Hepatocyte (in vitro differentiated cells): Measurements from ENCODE around the gene ALK.

Source experiments
- EZH2phosphoT487 ChIP-seq: fragments of 200-600 bp; sonication (generic); IDR thresholded peaks from one replicate; pipeline ENCODE4 v1.6.1; 2018; ENCODE audit warnings: antibody characterized with exemption, mild to moderate bottlenecking, low read depth, moderate library complexity; ENCODE audit not compliant: unreplicated experiment, severe bottlenecking
- TF ChIP-seq, protein P1 (sequence below): fragments of 200-600 bp; sonication (generic); IDR thresholded peaks from 2 replicates; pipeline ENCODE4 v1.5.1; 2016; ENCODE audit warnings: antibody characterized with exemption, mild to moderate bottlenecking; ENCODE audit not compliant: poor library complexity

DNA sequence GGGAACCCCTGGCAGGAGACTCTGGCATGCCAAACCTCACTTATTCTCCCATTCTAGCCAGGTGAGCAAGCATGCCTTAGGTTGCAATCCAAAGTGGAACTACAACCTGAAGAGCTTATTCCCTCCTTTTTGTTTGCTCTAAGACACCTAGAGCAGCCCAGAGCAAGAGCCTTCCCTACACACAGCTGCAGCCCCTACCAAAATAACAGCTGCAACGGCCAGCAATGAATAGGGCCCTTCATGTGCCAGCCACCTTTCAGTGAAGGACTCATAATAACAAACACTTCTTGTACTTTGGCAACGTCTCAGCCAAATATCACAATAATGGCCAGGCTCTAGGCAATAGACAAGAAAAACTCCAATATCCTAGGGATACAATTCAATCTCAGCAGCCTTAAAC, 178.7 kb downstream of the ALK start:
- TF ChIP-seq EZH2phosphoT487: no peak
- TF ChIP-seq, protein P1, sequence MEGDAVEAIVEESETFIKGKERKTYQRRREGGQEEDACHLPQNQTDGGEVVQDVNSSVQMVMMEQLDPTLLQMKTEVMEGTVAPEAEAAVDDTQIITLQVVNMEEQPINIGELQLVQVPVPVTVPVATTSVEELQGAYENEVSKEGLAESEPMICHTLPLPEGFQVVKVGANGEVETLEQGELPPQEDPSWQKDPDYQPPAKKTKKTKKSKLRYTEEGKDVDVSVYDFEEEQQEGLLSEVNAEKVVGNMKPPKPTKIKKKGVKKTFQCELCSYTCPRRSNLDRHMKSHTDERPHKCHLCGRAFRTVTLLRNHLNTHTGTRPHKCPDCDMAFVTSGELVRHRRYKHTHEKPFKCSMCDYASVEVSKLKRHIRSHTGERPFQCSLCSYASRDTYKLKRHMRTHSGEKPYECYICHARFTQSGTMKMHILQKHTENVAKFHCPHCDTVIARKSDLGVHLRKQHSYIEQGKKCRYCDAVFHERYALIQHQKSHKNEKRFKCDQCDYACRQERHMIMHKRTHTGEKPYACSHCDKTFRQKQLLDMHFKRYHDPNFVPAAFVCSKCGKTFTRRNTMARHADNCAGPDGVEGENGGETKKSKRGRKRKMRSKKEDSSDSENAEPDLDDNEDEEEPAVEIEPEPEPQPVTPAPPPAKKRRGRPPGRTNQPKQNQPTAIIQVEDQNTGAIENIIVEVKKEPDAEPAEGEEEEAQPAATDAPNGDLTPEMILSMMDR: no peak
